Astrocyte (in vitro differentiated cells and primary cell): Measurements from ENCODE around the gene MICAL2.

Experiments
- CTCF ChIP-seq: IDR thresholded peaks from 2 replicates; pipeline ENCODE4 v1.5.1; 2011; ENCODE audit warnings: low read depth, mild to moderate bottlenecking, inconsistent platforms, low read length, moderate library complexity; ENCODE audit not compliant: insufficient read depth
- EZH2 ChIP-seq: IDR thresholded peaks from 2 replicates; pipeline ENCODE4 v1.6.1; 2012; ENCODE audit warnings: mild to moderate bottlenecking, low read length, inconsistent platforms; ENCODE audit not compliant: insufficient read depth

DNA sequence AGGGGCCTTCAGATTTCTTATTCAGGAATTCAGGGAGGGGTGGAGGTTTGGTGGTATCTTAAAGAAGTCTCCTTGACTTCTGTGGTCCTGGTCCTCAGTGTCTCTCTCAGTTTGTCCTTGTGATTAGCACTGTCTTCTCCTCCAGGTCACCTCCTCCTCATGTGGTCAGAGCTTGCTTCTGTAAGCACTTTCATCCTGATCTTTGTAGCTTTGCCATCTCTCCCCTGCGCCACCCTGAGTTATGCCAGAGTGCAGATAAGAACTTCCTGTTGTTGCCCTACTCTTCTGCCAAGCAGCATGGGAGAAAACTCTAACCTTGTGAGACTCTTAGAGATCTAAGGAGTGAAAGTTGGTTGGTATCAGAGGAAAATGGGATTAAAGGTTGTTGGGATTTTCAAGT, 30.9 kb downstream of the MICAL2 start:
- no peak for TF ChIP-seq CTCF
- no peak for TF ChIP-seq EZH2
